ENCODE data around the gene UTS2. TPM values are rescaled to one million over a fixed set of nuclear protein-coding genes. Genes with fewer than 3 reads are reported as not detected.

The UTS2 gene
- total RNA-seq: not detected in 2 replicates

GRCh38 chr1:7852804-7853683, at the start of gene UTS2:
Gene UTS2, minus strand, starts transcription at chr1:7853065. Its CDS starts 62 bp downstream, at chr1:7853003.

Other genes starting within 250 kb of the UTS2 start
- 103 and 144 TPM in 2 replicates for gene VAMP3, start 81.8 kb downstream of the UTS2 start, total RNA-seq
- gene PER3, start 68.8 kb downstream of the UTS2 start, total RNA-seq: 3.2 and 3.8 TPM in 2 replicates
- gene TNFRSF9, start 87.8 kb upstream of the UTS2 start, total RNA-seq: 1.4 TPM in 1 of 2 replicates, not detected in the other
- gene PARK7, start 108.6 kb upstream of the UTS2 start, total RNA-seq: 180 and 271 TPM in 2 replicates
- 99.2 and 235 TPM in 2 replicates for gene ERRFI1, start 173.2 kb upstream of the UTS2 start, total RNA-seq